GM20431 (cell line): Measurements from ENCODE around the gene GNAQ.
"Not testable (repeated sequence)": the region's sequence is repeated elsewhere in the genome, so short reads cannot be mapped to it uniquely, and the experiment has no call there.

ENCODE experiments used
- in situ Hi-C: fragments of 300-500 bp; cut with MseI, MboI; formaldehyde crosslinking; loops from one replicate; pipeline ENCODE4 v1.15.0; 2020; ENCODE audit warnings: low sequenced_read_pairs; ENCODE audit not compliant: unreplicated experiment

The GNAQ gene

DNA sequence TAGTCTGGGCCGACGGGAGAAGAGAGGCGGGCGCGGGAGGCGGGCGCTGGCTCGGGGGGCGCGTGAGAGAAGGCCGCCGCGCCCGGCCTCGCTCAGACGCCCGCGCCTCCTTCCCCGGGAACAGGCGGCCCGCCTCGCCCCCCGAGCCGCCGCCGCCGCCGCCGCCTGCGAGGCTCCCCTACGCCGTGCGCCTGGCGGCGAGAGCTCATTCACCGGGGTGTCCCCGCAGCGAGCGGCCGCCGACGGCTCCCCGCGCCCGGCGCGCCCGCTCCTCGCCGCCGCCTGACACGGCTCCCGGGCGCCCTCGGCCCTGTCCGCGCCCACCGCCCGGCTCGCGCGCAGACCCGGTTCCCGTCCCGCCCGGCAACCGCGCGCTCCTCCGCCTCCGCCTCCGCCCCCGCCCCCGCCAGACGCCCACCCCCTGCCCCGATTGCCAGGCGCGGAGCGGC lies at the start of gene GNAQ:
TSS of gene GNAQ (minus strand) at position 368 of the 449 bp plus-strand sequence. CDS start 576 bp downstream, outside the sequence.
- in situ Hi-C loops: no loop called here

DNA sequence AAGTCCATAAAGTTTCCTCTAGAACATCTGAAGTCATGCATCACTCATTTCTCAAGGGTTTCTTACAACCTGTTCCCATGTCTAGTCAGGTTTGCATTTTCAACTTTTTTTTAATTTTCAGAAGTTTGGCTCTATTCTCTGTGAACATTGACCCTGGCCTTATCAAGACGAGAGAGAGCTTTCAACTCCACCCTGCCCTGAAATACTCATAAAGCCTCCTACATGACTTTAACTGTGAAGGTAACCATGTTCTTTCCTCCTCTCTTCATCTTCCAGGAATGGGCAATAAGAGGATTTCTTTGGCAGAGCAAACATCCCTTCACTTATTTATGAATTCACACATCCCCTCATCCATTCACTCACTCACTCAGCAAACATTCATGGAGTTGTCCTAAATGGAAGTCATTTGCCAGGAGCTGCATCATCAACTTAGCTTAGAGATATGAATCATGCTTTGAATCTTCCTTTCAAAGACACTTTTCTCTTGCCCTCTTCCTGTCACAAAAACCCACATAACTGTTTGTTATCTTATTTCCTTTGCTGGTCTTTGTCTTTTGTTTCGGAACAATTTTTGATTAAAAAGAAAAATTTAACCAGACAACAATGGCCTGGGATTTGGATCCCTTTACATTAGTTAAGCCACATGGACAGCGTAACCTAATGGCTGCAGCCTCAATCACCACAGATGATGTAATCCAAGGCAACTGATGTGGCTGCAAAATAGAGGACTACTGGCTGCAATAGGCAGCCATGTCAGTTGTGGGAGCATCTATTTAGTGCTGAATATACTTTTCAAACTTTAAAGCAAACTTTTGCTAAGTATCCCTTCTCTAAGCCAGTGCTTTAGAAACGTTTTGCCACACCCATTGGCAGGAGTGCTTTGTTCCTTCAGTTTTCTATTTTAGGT lies 43.0 kb upstream of the GNAQ start:
- in situ Hi-C loops: no loop called here

DNA sequence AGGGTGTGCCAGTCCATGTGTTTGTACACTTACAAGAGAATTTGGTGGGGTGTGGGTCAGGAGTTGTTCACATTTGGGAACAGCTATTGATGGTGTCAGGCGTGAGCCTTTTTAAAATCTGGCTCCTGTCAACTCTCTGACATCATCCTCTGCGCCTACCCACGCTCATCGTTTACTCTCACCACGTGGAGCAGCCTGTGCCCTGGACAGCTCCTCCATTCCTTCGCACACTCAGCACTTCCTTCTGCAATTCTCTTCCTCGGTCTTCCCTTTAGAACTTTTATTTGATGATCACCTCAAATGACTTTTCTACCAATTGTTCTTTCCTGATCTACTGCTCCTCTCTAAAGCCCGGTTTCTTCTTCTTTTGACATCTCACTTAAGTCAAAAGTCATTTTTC lies 42.1 kb upstream of the GNAQ start:
- in situ Hi-C loops: no loop called here

DNA sequence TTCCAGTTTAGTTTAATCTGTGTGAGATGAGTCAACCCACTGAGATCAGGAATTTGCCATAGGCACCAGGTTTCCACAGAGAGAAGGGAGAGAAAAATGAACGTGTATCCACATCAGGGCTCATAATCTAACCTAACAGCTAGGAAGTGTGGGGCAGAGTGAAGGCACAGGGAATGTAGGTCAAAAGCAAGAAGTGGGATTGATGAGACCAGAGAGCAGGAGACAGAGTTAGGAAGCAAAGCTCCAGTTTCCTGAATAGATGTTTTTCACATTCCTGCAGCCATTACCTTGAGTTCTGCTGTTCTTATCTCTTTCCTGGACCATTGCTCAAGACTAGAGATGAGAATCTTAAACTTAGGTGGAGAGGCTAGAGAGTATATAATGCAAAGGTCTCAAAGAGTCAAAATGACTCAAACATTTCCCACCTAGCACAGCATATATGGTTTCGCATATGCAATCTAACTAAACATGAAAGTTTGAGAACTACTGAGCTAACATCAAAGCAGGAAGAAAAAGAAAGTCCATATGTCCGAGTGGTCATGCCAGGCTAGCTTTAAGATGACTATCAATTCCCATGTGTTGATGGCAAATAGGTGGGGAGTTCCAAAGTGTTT lies 41.1 kb upstream of the GNAQ start:
- in situ Hi-C loops: no loop called here

DNA sequence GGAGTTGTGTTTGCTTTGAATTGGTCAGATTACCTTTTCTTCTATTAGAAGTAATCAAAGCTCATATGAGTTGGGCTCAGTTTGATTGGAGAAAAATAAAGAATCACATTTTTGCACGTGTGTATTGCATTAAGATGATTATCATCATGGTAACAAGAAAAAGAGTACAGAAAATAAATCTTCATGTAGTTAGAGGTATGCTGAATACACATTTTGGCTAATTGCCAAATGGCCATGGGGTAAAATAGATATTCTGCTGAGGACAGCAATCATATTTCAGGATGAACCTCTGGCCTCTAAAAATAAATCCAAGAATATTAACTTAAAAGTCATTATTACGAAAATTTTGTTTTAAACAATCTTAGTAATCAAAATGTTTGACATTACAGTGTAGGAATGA lies 38.9 kb upstream of the GNAQ start:
- in situ Hi-C loops: no loop called here

DNA sequence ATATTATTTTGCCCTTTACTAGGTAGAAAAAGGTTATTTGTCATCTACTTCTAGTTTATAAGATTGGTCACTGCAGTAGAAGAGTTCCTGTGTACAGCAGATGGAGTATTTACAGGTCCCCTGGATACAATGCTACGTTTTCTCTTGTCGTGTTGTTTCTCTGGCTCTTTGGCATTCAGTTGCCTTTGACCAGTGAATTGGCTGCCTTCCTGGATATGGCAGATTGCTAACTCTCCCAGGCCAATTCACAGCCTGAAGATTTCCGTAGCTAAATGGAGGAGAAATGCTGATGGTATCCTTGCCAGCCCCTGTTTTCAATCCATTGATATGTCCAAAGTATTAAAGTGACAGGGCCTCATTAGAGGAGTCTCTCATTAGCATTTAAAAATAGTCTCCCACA lies 32.5 kb upstream of the GNAQ start:
- in situ Hi-C loops: no loop called here

DNA sequence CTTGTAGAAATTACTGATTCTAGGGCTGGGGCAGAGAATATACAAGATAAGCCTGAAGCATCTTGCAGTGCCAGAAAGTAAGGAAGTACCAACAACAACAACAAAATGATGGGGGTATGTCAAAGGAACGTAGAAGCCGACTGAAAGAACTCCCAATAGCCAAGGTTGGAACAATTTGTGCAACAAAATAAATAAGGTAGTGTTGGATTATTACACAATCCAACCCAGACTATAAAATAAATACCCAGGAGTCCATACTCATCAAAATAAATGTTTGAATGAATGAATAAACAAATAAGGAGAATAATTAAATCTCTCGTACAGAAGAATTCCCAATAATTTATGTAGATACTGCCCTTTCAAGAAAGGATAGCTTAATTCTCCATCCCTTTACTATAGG lies 31.1 kb upstream of the GNAQ start:
- in situ Hi-C loops: no loop called here

DNA sequence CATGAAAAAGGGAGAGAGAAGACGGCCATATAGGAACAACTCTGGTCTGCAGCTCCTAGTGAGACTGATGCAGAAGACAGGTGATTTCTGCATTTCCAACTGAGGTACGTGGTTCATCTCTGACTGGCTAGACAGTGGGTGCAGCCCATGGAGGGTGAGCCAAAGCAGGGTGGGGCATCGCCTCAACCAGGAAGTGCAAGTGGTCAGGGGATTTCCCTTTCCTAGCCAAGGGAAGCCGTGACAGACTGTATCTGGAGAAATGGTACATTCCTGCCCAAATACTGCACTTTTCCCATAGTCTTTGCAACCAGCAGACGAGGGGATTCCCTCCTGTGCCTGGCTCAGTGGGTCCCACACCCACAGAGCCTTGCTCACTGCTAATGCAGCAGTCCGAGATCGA lies 22.6 kb upstream of the GNAQ start:
- in situ Hi-C loops: not testable (repeated sequence)

DNA sequence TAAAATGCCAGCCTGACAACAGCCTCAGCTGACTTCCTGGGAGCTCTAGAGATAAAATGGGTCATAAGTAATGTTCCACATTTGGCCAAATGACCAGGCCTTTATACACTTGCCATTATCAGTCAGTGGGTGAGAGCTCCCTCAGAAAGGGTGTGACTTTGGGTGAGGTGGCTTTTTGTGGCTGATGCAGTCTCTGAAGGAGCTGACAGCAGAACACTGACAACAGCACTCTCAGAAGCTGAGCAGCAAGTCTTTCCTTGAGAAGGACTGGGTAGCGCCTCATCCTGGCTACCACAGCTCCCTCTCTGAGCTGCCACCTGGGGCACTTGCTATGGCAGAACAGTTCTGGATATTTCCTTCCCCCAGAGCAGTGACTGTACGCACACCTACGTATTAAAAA lies 22.0 kb upstream of the GNAQ start:
- in situ Hi-C loops: no loop called here

DNA sequence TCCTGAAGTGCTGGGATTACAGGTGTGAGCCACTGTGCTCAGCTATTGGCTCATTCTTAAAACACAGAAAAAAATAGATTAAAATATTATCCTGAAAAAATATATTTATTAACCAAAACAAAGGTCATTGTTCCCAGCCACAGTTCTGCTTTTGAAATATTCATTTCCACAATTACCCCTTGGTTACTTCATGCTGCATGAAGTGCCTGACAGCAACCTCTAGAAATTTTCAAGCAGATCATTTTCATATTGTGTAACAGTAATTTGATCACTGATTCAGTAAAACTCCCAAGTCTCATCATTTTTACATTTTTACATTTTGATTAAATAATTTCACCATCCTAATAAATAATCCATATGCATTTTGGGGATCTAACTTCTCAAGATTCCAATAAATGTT lies 18.8 kb upstream of the GNAQ start:
- in situ Hi-C loops: no loop called here

DNA sequence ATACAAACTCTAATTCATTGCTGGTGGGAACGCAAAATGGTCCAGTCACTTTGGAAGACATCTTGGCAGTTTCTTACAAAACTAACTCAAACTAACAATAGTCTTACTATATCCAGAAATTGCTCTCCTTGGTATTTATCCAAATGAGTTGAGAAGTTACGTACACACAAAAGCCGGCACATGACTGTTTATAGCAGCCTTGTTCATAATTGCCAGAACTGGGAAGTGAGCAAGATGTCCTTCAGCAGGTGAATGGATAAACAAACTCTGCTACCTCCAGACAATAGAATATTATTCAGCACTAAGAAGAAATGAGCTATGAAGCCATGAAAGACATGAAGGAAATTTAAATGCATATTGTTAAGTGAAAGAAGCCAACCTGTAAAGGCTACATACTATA lies 17.9 kb upstream of the GNAQ start:
- in situ Hi-C loops: no loop called here

DNA sequence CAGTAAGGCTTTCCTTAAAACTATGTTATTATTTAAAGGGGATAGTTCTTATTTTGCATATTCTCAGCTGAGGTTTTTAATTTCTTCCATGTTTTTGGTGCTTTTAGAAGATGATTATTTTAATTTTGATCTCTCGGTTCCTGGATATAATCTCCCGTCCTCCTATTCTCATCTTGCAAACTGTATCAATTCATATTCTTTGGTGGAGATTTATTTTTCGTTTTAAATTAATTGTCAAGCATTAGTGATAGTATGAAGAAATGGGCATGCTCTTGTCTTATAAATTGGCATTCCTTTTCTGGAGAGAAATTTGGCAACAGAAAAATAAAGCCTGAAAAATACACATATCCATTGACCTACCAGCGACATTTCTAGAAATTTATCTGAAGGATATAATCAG lies 15.5 kb upstream of the GNAQ start:
- in situ Hi-C loops: no loop called here

DNA sequence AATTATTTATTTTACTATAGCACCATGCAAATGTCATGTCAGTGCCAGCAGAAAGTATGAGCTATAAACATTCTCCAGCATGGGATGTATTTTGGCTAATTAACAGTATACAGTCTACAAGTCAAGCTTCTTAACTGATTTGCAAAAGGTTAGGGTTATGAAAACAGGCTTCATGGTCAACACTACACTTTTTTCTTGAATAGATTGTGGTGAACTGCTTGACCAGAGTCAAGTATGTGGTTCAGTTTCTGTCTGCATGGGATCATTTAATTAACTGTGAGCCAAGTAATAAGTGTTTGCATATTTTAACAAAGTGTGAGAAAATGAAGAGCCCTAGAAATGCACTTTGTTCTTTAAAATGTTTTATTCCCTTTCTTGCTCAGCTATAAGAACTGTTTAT lies 14.5 kb upstream of the GNAQ start:
- in situ Hi-C loops: no loop called here

DNA sequence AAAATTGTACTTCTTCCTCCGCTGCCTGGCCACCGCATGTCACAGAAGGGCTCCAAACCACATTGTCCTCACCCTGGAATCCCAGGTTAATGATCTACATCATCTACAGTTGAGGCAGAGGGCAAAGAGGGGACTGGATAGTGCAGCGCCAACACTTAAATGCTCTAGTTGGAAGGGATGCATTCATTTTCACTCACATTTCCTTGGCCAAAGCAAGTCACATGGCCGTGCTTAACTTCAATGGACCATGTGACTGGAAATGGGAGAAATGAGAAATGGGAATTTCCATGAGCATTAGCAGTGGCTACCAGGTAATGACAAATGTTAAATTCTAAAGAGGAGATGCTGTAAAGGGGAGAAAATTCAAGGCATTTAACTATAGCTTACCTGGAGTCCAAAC lies 13.3 kb upstream of the GNAQ start:
- in situ Hi-C loops: no loop called here

DNA sequence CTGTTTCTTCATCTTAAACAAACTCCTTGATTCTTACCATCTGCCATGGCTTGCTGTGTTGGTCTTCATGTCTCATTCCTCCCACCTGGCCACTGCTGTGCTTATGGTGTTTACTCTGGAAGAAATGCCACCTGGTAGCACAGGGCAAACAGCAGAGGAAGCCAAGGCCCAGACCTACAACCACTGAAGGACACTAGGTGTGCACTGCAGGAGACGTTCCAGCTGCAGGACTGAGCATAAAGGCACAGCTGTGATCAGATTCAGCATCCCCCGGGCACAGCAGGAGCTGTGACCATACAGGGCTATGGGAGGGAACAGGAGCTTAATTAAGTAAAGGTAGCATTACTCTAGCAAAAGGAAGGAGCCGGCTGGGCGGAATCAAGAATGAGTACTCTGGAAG lies 12.6 kb upstream of the GNAQ start:
- in situ Hi-C loops: no loop called here

DNA sequence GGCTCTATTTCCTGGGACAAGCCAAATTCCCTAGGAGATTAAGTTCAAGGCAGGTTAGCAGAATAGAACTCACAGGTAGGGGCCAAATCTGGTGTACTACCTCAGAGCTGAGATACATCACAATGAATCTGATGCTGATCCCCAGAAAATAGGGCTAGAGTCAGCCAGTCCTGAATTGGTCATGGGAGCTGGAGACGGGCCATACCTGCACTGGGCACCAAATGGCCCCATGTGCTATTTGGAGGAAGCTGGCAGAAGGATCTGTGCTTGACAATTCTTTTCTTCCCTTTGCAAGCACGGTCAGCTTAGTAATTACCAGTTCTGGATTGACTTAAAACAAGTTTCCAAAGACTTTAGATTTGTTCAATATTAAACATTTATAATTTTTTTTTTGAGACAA lies 10.4 kb upstream of the GNAQ start:
- in situ Hi-C loops: no loop called here

DNA sequence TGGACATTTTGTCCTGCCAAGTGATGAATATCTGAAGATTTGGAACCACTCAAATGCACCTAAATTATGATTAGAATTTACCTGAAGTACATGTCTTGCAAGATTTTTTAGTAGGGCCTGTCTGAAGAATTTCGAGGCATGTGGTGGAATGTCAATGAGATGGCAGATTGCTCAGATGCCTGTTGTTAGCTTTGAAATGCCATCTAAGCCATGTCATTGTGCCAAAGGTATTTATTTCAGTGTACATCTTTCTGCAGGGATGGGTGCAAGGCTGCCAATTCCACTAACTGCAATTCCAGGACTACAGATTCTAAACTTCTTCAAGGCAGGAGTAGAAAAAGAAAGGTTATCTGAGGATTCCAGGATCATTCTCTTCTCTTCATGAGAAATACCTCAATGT lies 9.1 kb upstream of the GNAQ start:
- in situ Hi-C loops: no loop called here

DNA sequence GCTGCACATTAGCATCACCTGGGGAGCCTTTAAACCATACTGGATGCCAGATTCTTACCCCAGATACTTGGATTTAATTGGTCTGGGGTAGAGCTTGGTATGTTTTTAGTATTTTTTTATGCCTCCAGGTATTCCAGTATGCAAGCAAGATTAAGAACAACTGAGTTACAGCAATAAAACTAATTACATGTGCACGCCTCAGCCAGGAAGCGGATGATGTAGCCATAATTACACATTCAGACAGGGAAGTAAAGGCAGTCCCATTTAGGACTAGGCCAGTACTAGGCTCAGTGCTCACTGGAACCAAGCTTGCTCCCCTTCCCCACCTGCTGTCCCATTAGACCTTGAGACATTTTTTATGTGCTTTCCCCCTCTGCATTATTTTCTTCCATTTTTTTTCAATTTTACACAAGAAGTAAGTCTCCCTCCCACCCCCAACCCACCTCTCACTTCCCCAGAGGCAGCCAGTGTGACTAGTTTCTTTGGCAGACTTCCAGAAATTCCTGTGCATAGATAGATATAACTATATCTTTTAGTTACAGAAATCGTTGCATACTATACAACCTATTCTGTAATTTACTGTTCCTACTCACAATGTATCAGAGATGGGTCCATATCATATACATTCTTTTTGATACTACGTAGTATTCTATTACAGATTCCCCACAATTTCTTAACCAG lies 7.1 kb upstream of the GNAQ start:
- in situ Hi-C loops: no loop called here

DNA sequence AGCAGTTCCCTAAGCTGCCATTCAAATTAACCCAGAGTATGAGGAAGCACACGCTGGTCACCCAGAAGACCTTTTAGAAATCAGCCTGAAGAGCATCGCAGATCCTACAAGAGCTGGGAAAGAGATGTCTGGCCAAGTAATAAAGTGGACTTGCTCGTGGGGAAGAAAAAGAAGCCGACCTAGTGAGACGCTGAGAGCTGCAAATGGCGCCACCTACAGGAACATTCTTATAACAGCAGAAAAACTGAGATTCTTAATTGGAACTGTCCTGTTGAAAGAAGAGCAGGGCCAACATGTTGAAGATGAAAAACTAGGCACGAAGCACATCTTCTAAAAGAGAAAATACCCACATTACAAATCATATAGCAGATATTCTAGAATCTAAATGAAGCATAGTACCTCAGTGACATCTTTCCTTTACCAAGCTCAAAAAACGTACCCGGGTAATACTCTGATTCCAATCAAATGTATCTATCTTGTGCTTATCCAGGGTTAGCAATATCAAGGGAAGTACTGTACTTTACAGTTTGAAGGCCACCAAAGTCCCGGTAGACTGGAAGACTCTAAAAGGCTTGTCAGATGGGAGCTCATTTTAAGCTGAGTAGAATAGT lies 3.9 kb upstream of the GNAQ start:
- in situ Hi-C loops: no loop called here

DNA sequence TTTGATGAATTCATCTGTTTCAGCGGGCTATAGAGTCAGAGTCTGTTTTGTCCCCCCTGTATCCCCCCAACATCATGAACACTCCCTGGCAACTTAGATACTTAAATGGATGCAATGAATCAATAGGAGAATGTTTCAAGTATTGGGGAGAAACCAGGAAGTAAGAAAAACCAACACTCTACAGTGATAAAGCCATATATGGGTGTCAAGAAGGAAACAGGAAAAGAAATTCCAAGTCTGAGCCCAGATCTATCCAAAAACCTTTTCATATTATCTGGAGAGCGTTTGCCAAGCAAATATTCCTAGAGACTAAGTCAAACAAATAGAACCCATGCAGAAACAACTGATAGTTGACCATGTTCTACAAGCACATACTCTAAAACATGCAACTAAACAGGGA lies 2.3 kb upstream of the GNAQ start:
- in situ Hi-C loops: no loop called here
